Measurements from ENCODE around the gene ZNF212.
A peak's percentile ranks its signal among the peaks of the same experiment; 100 is the strongest.
"Not testable (repeated sequence)": the region's sequence is repeated elsewhere in the genome, so short reads cannot be mapped to it uniquely, and the experiment has no call there.

Gene ZNF212

DNA sequence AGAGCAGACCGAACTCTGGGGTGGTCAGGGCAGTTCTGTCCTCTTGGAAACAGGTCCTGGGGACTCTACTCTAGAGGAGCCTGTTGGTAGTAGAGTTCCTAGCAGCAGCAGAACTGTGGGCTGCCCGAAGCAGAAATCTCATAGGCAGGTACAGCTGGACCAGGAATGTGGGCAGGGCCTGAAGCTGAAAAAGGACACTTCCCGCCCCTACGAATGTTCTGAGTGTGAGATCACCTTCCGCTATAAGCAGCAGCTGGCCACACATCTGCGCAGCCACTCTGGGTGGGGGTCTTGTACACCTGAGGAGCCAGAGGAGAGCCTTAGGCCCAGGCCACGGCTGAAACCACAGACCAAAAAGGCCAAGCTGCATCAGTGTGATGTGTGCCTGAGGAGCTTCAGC lies 14.2 kb downstream of the ZNF212 start:
- DNase-seq (ENCODE audit: low spot score) = no peak

DNA sequence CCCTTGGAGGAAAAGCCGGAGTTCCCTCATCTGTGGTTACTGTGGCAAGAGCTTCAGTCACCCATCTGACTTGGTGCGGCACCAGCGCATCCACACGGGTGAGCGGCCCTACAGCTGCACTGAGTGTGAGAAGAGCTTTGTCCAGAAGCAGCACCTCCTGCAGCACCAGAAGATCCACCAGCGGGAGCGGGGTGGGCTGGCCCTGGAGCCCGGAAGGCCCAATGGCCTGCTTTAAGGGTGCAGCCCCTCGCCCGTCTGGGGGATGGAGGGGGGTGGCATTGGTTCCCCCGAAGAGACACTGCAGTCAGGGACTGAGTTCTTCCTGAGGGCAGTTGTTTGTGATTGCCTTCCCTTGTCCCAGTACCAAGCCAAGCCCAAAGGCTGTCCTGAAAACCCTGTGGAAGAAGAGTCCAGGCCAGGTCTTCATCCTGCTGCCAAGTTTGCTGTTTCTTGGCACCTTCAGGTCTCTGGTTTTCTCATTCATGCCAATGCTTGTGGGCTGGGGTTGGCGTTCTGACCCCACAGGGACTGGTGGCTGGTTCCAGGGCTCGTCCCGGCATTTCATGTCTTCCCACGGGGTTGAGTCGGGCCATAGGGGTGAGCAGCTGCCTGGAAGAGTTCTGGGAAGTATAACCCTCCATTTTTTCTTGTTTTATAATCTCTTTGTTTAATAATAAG lies 14.9 kb downstream of the ZNF212 start:
- no peak for DNase-seq (ENCODE audit: low spot score)

DNA sequence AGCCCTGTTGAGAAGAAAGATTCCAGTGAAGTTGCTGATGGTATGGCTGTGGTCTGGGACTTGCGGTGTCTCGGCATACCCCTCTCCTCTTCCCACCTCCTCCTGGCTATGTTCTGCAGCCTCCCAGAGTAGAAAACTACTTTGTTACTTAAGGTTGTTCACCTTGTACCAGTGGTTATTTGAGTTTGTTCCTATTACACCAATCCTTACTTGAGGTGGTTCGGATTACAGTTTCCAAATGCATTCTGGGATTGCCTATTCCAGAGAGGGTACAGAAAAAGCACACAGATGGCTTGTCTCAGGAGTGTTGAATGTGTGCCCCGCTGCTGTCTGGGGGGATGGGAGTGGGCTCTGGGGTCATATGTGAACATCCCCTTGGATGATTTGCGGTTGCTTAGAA lies 15.7 kb downstream of the ZNF212 start:
- DNase-seq (ENCODE audit: low spot score) = no peak

DNA sequence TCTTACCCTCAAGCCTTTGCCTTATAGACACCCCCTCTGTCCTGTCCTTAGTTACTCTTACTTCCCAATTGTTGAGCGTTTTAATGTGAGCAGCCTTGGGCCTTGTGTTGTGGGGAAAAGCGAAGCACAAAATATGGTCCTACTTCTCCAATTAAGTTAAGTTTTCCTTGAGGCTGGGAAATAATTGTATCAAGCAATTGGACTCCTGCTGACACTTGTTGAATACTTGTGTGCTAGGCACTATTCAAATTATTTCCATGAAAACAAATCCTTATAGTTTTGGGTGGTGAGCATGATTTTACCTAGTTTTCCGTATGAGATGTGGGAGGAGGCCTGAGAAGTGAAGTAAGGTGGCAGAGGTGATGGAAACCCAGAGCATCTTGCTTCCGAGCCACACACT lies 17.1 kb downstream of the ZNF212 start:
- DNase-seq (ENCODE audit: low spot score) = no peak

DNA sequence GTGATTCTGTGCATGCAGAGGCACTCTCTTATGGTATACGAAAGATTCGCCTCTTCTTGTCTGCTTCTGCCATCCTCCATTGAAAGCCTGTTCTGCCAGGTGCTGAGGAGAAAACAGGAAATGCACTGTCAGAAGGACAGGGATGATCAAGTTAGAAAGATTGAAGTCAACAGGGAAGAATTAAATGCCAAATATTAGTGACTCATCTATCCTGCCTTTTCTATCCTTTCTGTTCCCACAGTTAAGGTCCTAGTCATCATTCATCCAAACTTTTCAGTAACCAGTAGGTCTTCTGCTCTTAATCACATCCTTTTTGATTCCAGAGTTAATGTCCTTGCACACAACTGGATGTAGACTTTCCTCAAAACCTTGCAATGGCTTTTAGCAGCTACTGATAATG lies 17.7 kb downstream of the ZNF212 start:
- DNase-seq (ENCODE audit: low spot score) = peak; percentile 51

DNA sequence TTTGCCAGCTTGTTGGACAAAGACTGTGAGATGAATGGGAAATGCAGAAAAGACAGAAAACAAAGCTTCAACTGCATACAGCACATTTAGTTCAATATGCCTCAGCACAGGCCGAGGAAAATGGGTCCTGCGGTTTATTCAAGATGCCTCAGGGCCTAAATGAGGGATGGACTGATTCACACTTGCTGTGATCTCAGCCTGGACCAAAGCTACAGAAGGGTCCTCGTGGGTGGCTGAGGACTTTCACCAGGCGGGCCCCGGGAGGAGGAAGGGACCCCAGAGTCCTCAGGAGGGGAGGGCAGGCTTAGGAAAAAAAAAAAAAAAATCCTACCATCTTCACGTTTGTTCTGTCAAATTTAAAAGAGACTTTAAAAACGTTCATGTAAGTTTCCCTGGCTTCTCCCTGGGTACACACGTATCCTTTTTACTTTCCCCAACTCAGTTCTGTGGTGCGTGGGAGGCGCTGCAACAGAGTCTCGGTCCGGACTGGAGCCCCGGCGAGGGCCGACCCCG lies 21.9 kb downstream of the ZNF212 start:
- peak; percentile 51 for DNase-seq (ENCODE audit: low spot score)

DNA sequence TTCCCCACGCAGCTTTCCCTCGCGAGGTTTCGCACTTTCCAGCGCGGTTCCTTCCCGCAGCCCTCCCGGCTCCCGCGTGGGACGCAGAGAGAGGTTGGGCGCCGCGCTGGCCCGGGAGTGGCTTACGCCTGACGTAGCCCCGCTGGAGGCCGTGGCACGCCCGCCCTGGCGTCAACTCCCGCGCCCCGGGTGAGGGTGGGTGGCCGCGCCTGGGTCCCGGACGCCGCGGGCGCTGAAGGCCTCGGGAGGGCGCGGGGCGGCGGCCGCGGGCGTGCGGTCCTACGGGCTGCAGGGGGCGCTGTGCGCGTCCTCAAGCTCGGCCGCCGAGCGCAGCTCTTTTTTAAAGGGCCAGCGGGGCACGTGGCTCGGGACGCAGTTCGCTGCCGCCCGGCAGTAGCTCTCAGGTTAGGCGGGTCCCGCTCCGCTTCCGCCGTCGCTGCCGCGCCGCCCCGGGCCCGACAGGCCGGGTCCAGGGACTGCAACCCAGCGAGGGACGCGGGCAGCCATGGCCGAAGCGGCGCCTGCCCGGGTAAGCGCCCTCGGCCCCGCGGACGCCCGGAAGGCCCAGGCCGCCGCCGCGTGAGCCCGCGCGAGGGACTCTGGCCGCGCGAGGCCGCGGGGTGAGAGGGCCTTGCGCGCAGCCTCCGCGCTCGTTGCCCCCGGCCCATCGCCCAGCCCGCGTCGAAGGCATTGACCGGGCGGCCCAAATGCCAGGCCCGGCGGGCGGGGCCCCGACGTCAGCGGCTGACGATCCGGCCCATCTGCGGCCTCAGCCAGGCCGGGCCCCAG lies 22.6 kb downstream of the ZNF212 start, which contains the start of gene ZNF783:
Gene ZNF783, plus strand, starts transcription at position 368 of the 789 bp plus-strand sequence. Its CDS starts 138 bp downstream, at position 506.
- DNase-seq (ENCODE audit: low spot score) = peak; percentile 90

DNA sequence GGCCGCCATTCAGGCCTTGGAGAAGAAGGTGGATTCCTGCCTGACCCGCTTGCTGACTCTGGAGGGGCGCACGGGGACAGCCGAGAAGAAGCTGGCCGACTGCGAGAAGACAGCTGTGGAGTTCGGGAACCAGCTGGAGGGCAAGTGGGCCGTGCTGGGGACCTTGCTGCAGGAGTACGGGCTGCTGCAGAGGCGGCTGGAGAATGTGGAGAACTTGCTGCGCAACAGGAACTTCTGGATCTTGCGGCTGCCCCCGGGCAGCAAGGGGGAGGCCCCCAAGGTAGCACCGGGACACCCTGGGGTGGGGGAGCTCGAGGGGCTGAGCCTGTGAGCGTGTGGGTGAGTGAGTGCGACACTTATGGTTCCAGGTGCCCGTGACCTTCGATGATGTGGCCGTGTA lies 27.0 kb downstream of the ZNF212 start:
- DNase-seq (ENCODE audit: low spot score) = no peak

DNA sequence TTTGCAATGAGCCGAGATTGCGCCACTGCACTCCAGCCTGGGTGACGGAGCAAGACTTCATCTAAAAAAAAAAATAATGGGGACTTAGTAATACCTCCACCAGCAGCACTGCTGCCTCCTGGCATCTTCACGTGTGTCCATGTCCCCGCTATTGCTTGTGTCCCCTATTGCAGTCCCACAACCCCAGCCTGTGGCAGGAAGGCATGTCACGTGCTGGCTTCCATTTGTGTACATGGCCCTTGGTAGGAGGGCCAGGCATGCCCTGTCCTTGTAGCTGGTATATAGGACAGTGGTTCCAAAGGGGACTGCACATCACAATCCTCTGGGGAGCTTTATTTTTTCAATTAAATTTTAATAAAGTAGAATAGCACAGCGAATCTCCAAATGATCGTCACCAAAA lies 28.3 kb downstream of the ZNF212 start:
- no peak for DNase-seq (ENCODE audit: low spot score)

DNA sequence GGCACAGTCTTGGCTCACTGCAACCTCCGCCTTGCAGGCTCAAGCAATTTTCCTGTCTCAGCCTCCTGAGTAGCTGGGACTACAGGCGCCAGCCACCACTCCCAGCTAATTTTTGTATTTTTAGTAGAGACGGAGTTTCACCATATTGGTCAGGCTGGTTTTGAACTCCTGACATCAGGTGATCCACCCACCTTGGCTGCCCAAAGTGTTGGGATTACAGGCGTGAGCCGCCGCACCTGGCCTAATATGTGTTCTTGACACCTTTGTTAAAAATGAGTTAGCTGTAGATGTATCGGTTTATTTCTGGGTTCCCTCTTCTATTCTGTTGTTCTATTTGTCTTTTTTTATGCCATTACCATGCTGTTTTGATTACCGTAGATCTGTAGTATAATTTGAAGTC lies 35.0 kb downstream of the ZNF212 start:
- not testable (repeated sequence) for DNase-seq (ENCODE audit: low spot score)

DNA sequence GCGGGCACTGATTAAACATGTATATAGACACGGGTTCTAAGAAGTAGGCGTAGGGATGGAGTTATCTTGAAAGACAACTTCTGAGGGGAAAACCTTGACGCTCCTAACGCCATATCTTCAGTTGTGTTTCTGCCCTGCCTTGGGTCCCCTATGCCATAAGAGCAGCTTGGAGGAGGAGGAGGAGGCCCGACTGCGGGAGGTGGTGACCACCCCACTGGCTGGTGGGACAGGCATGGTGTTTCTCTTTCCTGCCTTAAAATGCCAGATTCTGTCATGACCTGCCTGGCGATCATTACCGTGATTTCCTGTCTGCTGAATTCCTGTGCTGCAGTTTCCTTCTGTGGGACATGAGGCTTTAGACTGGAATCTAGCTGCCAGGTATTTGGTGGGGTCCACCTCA lies 38.4 kb downstream of the ZNF212 start:
- no peak for DNase-seq (ENCODE audit: low spot score)

DNA sequence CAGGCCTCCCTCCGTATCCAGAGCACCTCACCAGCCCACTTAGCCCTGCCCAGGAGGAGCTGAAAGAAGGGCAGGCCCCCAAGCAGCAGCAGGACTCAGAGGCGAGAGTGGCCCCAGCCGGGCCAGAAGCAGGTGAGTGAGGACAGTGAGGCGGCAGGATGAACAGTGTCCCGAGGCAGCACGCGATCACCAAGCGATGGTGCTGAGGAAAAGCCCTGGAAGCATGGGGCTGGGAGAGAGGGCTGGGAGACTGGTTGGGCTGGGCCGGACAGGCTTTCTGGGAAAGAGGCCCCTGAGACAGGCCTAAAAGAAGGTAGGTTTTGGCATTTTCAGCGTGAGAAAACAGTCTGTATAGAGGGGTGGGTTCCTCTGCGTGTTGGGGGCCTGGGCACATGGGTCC lies 38.9 kb downstream of the ZNF212 start:
- DNase-seq (ENCODE audit: low spot score) = no peak

DNA sequence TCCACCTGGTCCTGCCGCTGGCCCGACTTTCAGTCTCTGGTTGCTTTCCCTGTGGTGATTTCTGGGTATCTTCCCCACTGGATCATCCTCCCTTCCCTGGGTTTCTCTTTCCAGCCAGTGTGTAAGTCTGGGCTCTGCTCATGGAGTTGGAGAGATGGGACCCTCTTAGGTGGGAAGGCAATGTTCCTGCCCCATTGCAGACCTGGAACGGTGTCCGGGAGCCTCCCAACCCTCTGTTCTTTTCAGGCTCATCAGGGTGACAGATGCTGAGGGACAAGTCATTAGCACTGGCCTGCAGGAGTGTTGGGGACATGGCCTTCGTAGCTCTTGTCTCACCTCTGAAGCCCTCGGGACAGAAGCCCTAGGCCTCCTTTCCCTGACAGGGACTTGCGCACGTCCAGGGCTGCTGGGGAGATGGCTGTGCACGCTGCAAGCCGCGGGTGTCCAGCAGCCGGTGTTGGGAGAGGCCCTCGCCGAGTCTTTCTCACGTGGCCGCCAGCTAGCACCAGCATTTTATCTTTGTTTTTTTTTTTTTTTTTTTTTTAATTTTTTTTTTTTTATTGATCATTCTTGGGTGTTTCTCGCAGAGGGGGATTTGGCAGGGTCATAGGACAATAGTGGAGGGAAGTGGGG lies 39.8 kb downstream of the ZNF212 start:
- no peak for DNase-seq (ENCODE audit: low spot score)

DNA sequence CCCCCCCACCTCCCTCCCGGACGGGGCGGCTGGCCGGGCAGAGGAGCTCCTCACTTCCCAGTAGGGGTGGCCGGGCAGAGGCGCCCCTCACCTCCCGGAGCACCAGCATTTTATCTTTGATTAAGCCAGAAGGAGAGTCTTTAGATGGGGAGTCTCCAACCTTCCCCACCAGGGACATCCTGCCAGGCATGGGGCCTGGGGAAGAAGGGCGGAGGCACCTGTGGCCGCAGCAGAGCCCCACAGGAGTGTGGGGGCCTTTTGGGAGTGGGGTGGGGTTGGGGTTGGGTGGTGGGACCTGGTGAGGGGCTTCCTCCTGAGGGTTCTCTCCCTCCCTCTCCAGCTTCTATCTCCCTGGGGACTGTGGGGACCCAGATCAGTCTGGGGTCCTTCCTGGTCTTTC lies 40.7 kb downstream of the ZNF212 start:
- no peak for DNase-seq (ENCODE audit: low spot score)

DNA sequence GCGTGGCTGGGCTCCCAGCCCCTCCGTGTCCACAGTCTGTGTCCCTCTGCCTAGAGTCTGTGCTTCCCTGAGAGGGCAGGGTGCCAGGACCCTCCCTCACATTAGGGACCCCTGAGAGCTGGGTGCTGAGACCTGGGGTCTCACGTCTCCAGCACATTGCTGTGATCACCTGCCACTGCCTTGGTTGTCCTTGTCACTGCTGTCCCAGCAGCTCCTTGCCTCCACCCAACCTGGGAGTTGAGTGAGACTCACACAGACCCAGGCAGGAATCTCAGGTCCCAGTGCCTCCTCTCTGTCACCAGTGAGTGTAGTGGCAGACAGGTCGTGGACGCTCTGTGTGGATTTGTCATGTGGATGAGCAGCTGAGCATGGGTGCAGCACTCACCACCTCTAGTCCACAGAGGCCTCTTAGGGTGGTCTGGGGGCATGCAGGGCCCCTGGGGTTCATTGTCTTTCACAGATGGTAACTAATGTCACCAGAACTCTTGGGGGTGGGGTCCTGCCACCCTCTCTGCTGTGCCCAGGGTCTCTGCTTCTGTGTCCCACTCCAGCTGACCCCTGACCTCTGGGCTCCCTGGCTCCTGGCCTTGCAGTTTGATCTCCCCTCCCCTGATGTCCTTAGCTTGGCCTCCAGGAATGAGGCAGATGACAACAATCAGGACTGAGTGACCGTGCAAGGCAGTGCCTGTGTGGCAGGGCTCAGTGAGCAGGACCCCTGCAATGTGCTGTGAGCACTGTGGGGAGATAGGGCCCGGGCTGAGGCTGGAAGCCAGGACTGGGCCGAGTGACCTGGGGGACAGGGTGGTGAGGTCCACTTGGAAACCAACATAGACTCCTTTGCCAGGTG lies 41.4 kb downstream of the ZNF212 start:
- no peak for DNase-seq (ENCODE audit: low spot score)

DNA sequence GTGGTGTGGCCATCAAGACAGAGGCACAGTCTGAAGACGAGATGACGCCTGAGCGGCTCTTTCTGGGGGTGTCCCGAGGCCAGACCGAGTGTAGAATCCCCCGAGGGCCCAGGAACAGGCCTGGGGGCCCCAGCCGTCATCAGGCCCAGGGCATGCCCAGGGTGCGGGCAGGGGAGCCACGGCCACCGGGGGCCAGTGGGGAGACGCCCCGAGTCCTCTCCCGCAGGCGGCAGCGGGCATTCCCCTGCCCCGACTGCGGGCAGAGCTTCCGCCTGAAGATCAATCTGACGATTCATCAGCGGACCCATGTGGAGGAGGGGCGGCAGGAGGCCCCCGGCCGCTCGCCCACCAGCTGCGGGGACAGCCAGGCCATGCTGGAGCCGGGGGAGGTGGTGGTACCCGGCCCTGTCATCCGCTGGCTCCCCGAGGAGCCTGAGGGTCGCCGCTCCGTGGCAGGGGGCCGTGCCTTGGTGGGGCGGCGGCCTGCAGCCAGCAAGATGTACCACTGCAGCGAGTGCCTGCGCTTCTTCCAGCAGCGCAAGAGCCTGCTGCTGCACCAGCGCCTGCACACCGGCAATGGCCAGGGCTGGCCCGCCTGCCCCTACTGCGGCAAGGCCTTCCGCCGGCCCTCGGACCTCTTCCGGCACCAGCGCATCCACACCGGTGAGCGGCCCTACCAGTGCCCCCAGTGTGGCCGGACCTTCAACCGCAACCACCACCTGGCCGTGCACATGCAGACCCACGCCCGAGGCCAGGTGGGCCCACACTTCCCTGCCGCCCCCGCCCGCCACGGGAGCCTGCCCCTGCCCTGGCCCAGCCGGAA lies 42.3 kb downstream of the ZNF212 start:
- no peak for DNase-seq (ENCODE audit: low spot score)

DNA sequence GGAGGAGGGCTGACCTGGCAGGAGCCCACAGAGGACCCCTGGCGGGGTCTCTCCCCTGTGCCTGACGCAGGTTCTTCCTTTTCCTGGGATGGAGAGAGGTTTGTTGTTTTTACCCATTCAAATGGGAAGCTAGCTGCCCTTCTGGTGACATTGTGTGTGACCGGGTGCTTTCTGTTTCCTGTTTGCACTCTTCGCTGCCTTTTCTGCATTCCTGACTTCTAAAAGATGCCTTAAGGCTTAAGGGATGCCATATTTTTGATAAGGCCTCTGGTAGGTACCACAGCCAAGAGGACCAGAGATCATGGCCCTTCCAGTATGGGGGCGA lies 42.8 kb downstream of the ZNF212 start:
- no peak for DNase-seq (ENCODE audit: low spot score)

DNA sequence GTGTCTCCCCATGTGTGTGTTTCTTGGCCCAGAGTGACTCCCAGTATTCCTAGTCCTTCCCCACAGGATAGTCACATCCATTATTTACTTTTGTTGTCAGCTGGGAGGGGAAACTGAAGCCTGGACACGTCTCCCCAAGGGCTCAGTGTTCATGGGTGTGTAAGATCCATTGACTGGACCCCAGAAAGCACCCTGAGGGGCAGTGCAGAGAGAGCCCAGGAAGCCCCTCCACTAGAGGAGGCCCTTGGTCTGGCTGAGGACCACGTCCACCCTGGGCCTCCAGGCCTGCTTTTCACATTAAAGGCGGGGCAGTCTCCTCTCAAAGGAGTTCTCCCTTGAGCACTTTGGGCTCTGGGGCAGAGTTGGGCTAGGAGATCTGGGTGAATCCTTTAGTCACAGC lies 43.9 kb downstream of the ZNF212 start:
- DNase-seq (ENCODE audit: low spot score) = no peak

DNA sequence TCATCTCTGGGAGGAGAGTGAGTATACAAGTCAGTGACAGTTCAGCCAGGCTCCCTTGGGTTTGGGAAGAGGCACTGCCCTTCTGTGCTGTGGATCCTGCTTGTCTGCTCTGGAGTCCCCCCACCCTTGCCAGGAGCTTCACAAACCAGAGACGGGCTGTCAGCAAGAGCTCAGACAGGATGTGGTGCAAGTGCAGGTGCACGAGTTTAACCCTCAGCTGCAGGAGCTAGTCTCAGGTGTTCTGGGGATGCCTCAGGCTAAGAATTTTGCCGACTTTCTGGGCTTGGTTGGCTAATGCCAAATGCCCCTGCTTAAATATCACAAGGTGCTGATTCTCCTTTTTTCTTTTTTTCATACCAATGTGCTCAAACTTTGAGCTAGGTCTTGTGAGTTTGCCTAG lies 44.9 kb downstream of the ZNF212 start:
- DNase-seq (ENCODE audit: low spot score) = no peak

DNA sequence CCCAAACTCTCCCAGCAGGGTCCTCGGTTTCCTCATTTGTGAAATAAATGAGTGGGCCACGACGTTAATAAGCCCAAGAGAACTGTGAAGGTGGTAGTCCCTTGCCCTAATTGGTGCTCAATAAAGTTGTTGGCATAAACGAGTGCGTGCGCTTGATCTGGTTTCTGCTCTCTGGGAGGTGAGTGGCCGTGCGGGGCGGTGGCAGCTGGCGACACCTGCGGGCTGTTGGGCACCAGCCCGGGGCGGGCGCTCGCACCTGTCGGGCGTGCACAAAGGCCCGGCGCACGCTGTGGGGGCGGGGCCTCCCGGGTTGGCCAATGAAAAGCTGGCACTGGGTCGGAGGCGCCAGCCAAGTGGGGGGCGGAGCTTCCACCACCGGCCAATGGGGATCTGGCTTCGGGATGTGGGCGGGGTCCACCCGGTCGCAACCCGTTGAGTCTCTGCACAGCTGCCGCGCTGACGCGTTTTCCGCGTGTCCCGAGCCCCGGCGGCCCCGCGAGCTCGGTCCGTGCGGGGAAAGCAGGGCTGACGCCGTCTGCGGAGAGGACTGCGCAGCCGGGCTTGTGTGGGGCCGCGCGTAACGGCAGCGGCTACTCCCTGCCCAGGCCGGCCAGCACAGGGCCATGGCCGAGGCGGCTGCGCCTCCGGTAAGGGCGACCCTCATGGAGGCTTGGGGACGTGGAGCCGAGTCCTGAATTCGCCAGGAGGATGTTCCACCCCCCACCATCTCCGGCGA lies 45.6 kb downstream of the ZNF212 start:
- DNase-seq (ENCODE audit: low spot score) = peak; percentile 95

DNA sequence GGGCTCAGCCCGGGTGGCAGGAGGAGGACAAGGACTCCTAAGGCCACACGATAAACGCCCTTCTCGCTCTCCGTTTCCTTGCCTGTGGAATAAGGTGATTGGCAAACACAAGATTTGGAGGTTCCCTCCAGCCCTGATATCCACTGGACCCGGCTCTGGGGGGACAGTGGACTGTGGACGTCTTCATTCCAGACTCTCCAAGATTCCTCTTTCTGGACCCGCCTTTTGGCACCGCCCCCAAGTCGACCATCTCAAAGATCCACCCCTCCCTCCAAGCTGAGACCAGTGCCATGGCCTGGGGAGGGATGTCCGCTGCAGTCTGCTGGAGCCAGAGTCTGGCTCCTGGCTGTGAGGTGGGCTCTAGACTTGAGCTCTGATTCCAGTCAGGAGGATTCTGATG lies 46.2 kb downstream of the ZNF212 start:
- peak; percentile 37 for DNase-seq (ENCODE audit: low spot score)
